ENCODE results near the gene PRTG. TPM values are rescaled to one million over a fixed set of nuclear protein-coding genes. Genes with fewer than 3 reads are reported as not detected.

The PRTG gene
- polyA plus RNA-seq, 1 of the 3 experiments (the other 2 are of a cell fraction), result 3.0 TPM

DNA sequence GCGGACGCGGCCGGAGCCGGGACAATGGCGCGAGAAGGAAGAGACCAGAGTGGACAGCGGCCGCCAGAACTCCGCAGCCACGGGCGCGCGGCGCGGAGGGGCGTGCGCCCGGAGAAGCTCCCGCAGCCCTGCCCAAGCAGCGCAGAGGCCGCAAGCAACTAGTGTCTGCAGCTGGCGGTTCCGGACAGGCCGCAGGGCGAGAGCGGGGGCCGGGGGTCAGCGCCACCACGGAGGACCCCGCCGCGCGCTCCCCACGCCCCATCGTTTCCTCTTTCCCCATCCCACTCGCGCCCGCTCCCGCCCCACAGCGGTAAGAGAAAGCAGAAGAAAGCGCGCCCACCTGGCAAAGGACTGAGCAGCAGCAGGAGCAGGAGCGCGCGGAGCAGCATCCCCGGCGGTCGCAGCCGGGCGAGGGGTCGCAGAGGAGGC lies 440 bp downstream of the PRTG start:
- Histone ChIP-seq H4K20me1 (ENCODE audit: insufficient read depth) (no peaks in the 10 kb centered on the region), H3K27me3 (ENCODE audit: insufficient read depth) (no peaks in the 10 kb centered on the region), H3K4me1 (ENCODE audit: control insufficient read depth in 1 of 2, insufficient read depth in 2 of 2, low read depth in 1 of 2, low read length in 1 of 2) (peaks cover 6 to 21% of the 10 kb centered on the region in 2 experiments), H3K36me3 (replicated peaks in 1 of 2; ENCODE audit: control insufficient read depth in 1 of 2, insufficient read depth in 2 of 2, low read length in 1 of 2) (peaks cover 0 to 5% of the 10 kb centered on the region in 2 experiments), H2AFZ (ENCODE audit: low read depth) (peak overlapping the region; percentile 95), H3K9me2 (no peaks in the 10 kb centered on the region), H3K27ac (ENCODE audit: low read depth in 2 of 2, low read length in 1 of 2) (peak overlapping the region; percentile 48 to 94; a peak in 3 of 4 replicates), H3K79me2 (ENCODE audit: insufficient read depth) (peaks cover 32% of the 10 kb centered on the region), H3K4me3 (ENCODE audit: low read depth in 2 of 2, low read length in 1 of 2) (peak overlapping the region; percentile 86 to 91), H3K4me2 (peak overlapping the region; percentile 89), H3K9me3 (no peaks in the 10 kb centered on the region), H3F3A (replicated peaks; ENCODE audit: insufficient read depth) (peaks cover 2% of the 10 kb centered on the region), H3K9ac (peak overlapping the region; percentile 75)
- DNase-seq, result no peak
- under 1% methylated on average over 22 of the region's 52 CpGs for WGBS (ENCODE audit: low lambda C conversion rate)
- POLR2A ChIA-PET, result interaction anchor here (1.1 to 1.4 kb wide), 4 partner anchors 27 to 57 kb away, joined by 4 to 7 read pairs (median 6); no protein-coding TSS in a partner anchor
- CTCF ChIA-PET, result interaction anchor here (0.6 to 1.4 kb wide), 10 partner anchors 32 to 94 kb away, joined by 3 to 6 read pairs (median 4); no protein-coding TSS in a partner anchor
- TF ChIP-seq RCOR1 (IDR thresholded peaks at IDR 0.05; ENCODE audit: low read length) (no peak), SMC3 (IDR thresholded peaks at IDR 0.05; ENCODE audit: low read depth, low read length) (no peak), MEF2A (IDR thresholded peaks at IDR 0.05; ENCODE audit: borderline replicate concordance, low read depth) (no peak), NFIC (IDR thresholded peaks at IDR 0.05; ENCODE audit: borderline replicate concordance) (no peak), TCF12 (IDR thresholded peaks at IDR 0.05) (no peak), USF2 (IDR thresholded peaks at IDR 0.05; ENCODE audit: borderline replicate concordance, low read depth, low read length) (no peak), CHD2 (IDR thresholded peaks at IDR 0.05; ENCODE audit: low read length, partially characterized antibody) (no peak), RFX5 (IDR thresholded peaks at IDR 0.05; ENCODE audit: low read length) (no peak), FOXJ3 (CRISPR knock-in tag; IDR thresholded peaks at IDR 0.05) (no peak), TAF1 (IDR thresholded peaks at IDR 0.05; ENCODE audit: borderline replicate concordance, low read depth, low read length) (0 out of 2 replicates have a peak, but pooled peaks have one; percentile 7)
- TF ChIP-seq, protein P1, sequence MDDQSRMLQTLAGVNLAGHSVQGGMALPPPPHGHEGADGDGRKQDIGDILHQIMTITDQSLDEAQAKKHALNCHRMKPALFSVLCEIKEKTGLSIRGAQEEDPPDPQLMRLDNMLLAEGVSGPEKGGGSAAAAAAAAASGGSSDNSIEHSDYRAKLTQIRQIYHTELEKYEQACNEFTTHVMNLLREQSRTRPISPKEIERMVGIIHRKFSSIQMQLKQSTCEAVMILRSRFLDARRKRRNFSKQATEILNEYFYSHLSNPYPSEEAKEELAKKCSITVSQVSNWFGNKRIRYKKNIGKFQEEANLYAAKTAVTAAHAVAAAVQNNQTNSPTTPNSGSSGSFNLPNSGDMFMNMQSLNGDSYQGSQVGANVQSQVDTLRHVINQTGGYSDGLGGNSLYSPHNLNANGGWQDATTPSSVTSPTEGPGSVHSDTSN (IDR thresholded peaks at IDR 0.05), result no peak
- TF ChIP-seq, protein P2, sequence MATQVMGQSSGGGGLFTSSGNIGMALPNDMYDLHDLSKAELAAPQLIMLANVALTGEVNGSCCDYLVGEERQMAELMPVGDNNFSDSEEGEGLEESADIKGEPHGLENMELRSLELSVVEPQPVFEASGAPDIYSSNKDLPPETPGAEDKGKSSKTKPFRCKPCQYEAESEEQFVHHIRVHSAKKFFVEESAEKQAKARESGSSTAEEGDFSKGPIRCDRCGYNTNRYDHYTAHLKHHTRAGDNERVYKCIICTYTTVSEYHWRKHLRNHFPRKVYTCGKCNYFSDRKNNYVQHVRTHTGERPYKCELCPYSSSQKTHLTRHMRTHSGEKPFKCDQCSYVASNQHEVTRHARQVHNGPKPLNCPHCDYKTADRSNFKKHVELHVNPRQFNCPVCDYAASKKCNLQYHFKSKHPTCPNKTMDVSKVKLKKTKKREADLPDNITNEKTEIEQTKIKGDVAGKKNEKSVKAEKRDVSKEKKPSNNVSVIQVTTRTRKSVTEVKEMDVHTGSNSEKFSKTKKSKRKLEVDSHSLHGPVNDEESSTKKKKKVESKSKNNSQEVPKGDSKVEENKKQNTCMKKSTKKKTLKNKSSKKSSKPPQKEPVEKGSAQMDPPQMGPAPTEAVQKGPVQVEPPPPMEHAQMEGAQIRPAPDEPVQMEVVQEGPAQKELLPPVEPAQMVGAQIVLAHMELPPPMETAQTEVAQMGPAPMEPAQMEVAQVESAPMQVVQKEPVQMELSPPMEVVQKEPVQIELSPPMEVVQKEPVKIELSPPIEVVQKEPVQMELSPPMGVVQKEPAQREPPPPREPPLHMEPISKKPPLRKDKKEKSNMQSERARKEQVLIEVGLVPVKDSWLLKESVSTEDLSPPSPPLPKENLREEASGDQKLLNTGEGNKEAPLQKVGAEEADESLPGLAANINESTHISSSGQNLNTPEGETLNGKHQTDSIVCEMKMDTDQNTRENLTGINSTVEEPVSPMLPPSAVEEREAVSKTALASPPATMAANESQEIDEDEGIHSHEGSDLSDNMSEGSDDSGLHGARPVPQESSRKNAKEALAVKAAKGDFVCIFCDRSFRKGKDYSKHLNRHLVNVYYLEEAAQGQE (IDR thresholded peaks at IDR 0.05; ENCODE audit: low read depth, low read length), result 0 out of 2 replicates have a peak, but pooled peaks have one; percentile 41
- TF ChIP-seq, protein P3, sequence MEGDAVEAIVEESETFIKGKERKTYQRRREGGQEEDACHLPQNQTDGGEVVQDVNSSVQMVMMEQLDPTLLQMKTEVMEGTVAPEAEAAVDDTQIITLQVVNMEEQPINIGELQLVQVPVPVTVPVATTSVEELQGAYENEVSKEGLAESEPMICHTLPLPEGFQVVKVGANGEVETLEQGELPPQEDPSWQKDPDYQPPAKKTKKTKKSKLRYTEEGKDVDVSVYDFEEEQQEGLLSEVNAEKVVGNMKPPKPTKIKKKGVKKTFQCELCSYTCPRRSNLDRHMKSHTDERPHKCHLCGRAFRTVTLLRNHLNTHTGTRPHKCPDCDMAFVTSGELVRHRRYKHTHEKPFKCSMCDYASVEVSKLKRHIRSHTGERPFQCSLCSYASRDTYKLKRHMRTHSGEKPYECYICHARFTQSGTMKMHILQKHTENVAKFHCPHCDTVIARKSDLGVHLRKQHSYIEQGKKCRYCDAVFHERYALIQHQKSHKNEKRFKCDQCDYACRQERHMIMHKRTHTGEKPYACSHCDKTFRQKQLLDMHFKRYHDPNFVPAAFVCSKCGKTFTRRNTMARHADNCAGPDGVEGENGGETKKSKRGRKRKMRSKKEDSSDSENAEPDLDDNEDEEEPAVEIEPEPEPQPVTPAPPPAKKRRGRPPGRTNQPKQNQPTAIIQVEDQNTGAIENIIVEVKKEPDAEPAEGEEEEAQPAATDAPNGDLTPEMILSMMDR (IDR thresholded peaks at IDR 0.05), result 0 out of 2 replicates have a peak, but pooled peaks have one; percentile 0

All from SK-N-SH (cell line).